ENCODE measurements around the gene SPAG5. TPM values are rescaled to one million over a fixed set of nuclear protein-coding genes. Genes with fewer than 3 reads are reported as not detected.
A peak's percentile ranks its signal among the peaks of the same experiment; 100 is the strongest.

SPAG5 gene
- total RNA-seq, 2 donors from 2014 or later: 4.6 to 17.3 TPM

GRCh38 chr17:28582513-28582912 lies 16.3 kb downstream of the SPAG5 start:
- intact Hi-C loops (cut with DNase I): no loop called here
- H3K4me3 ChIP-seq: no peak overlapping the region
- H3K27me3 ChIP-seq (replicated peaks; ENCODE audit: insufficient read depth): no peaks in the 10 kb centered on the region
- TF ChIP-seq CTCF (IDR thresholded peaks at IDR 0.05) (no peak), POLR2AphosphoS5 (IDR thresholded peaks at IDR 0.05) (no peak), POLR2A (IDR thresholded peaks at IDR 0.05) (no peak)
- no peak for DNase-seq (ENCODE audit: low spot score)
- 98% methylated on average over 2 of the region's 2 CpGs for whole genome bisulfite sequencing
- H3K36me3 ChIP-seq: no peaks in the 10 kb centered on the region
- no peaks in the 10 kb centered on the region for H3K4me1 ChIP-seq (replicated peaks)
- no peaks in the 10 kb centered on the region for H3K9me3 ChIP-seq
- H3K27ac ChIP-seq: no peak overlapping the region

GRCh38 chr17:28580959-28581358 lies 17.9 kb downstream of the SPAG5 start:
- intact Hi-C loops (cut with DNase I): no loop called here
- Histone ChIP-seq H3K36me3 (no peaks in the 10 kb centered on the region), H3K4me3 (no peak overlapping the region), H3K27ac (no peak overlapping the region), H3K9me3 (no peaks in the 10 kb centered on the region), H3K4me1 (replicated peaks) (no peaks in the 10 kb centered on the region), H3K27me3 (replicated peaks; ENCODE audit: insufficient read depth) (no peaks in the 10 kb centered on the region)
- WGBS: 98% methylated on average over 3 of the region's 3 CpGs
- TF ChIP-seq POLR2AphosphoS5 (IDR thresholded peaks at IDR 0.05): no peak
- TF ChIP-seq POLR2A (IDR thresholded peaks at IDR 0.05): no peak
- TF ChIP-seq CTCF (IDR thresholded peaks at IDR 0.05): no peak
- no peak for DNase-seq (ENCODE audit: low spot score)

- no peak overlapping the region for H3K4me3 ChIP-seq
- no peak for DNase-seq (ENCODE audit: low spot score)
- intact Hi-C loops (cut with DNase I): no loop called here
- H3K4me1 ChIP-seq (replicated peaks): no peaks in the 10 kb centered on the region
- TF ChIP-seq CTCF (IDR thresholded peaks at IDR 0.05) (no peak), POLR2A (IDR thresholded peaks at IDR 0.05) (no peak), POLR2AphosphoS5 (IDR thresholded peaks at IDR 0.05) (no peak)
- no peaks in the 10 kb centered on the region for H3K36me3 ChIP-seq
- WGBS: 94% methylated on average over 4 of the region's 4 CpGs
- no peaks in the 10 kb centered on the region for H3K9me3 ChIP-seq
- H3K27ac ChIP-seq: no peak overlapping the region
- no peaks in the 10 kb centered on the region for H3K27me3 ChIP-seq (replicated peaks; ENCODE audit: insufficient read depth)
These were observed 19.3 kb downstream of the SPAG5 start for GRCh38 chr17:28579526-28579925.

GRCh38 chr17:28578246-28579195 lies 20.3 kb downstream of the SPAG5 start:
- no peaks in the 10 kb centered on the region for H3K4me1 ChIP-seq (replicated peaks)
- H3K4me3 ChIP-seq: no peak overlapping the region
- intact Hi-C loops (cut with DNase I): no loop called here
- DNase-seq (ENCODE audit: low spot score): no peak
- H3K36me3 ChIP-seq: no peaks in the 10 kb centered on the region
- no peak overlapping the region for H3K27ac ChIP-seq
- WGBS: 94% methylated on average over 8 of the region's 8 CpGs
- TF ChIP-seq POLR2A (IDR thresholded peaks at IDR 0.05) (no peak), POLR2AphosphoS5 (IDR thresholded peaks at IDR 0.05) (no peak), CTCF (IDR thresholded peaks at IDR 0.05) (no peak)
- H3K9me3 ChIP-seq: no peaks in the 10 kb centered on the region
- H3K27me3 ChIP-seq (replicated peaks; ENCODE audit: insufficient read depth): no peaks in the 10 kb centered on the region

GRCh38 chr17:28577466-28577824 lies 21.4 kb downstream of the SPAG5 start:
- no peak overlapping the region for H3K4me3 ChIP-seq
- no peaks in the 10 kb centered on the region for H3K36me3 ChIP-seq
- H3K9me3 ChIP-seq: no peaks in the 10 kb centered on the region
- 98% methylated on average over 3 of the region's 3 CpGs for WGBS
- H3K4me1 ChIP-seq (replicated peaks): peaks cover under 1% of the 10 kb centered on the region
- H3K27me3 ChIP-seq (replicated peaks; ENCODE audit: insufficient read depth): no peaks in the 10 kb centered on the region
- TF ChIP-seq CTCF (IDR thresholded peaks at IDR 0.05): no peak
- no peak for TF ChIP-seq POLR2A (IDR thresholded peaks at IDR 0.05)
- TF ChIP-seq POLR2AphosphoS5 (IDR thresholded peaks at IDR 0.05): no peak
- intact Hi-C loops (cut with DNase I): no loop called here
- DNase-seq (ENCODE audit: low spot score): no peak
- H3K27ac ChIP-seq: peak overlapping the region in 1 of 2 donors; percentile 34

Data from prostate gland (tissue), 2 donors.